B cell (primary cell): ENCODE results near the gene ACOD1. TPM values are rescaled to one million over a fixed set of nuclear protein-coding genes. Genes with fewer than 3 reads are reported as not detected.

Source experiments
- ATAC-seq: fragments of 200-7000 bp; cut with Tn5 transposase; one replicate; pipeline ENCODE4 v1.10.0; 2021; ENCODE audit warnings: low read depth, mild to moderate bottlenecking, moderate number of reproducible peaks, moderate library complexity
- CTCF ChIA-PET: fragments of 350-600 bp; sonication (Branson Sonifier 250); formaldehyde crosslinking; loops from one replicate; lab custom pipeline; 2021; ENCODE audit warnings: antibody characterized with exemption, inconsistent platforms; lab: Charles Lee
- POLR2A ChIA-PET: fragments of 350-600 bp; sonication (Branson Sonifier 250); formaldehyde crosslinking; loops from one replicate; lab custom pipeline; 2021; ENCODE audit warnings: antibody characterized with exemption; lab: Charles Lee
- DNase-seq: peaks from one replicate; pipeline ENCODE4 v3.0.0; 2013
- H2AFZ ChIP-seq: 2 replicates; pipeline ENCODE4 v1.6.1; 2012; ENCODE audit warnings: mild to moderate bottlenecking, low read depth, low read length; ENCODE audit not compliant: insufficient read depth, poor library complexity, severe bottlenecking
- H3K27ac ChIP-seq, 2 donors: 1 replicate in 1 of 2; 2 replicates in 1 of 2; pipeline ENCODE4 v1.5.1; 2012 to 2013; ENCODE audit warnings: low read length in 2 of 2, mild to moderate bottlenecking in 2 of 2, moderate library complexity in 1 of 2
- H3K27me3 ChIP-seq, 4 experiments: fragments of 200-600 bp in 1 of 4; sonication (generic) in 1 of 4; replicated peaks in 1 of 4; 1 replicate in 2 of 4; 2 replicates in 2 of 4; pipeline versions ENCODE4 v1.6.1 to v1.7.0; 2013 to 2016; ENCODE audit warnings: low read length in 3 of 4, mild to moderate bottlenecking in 2 of 4, mixed read lengths in 1 of 4, moderate library complexity in 1 of 4; ENCODE audit not compliant: insufficient read depth in 4 of 4, control insufficient read depth in 3 of 4; ENCODE audit errors: control extremely low read depth in 1 of 4
- H3K36me3 ChIP-seq, 2 experiments: replicated peaks in 1 of 2; 1 replicate in 1 of 2; 2 replicates in 1 of 2; pipeline versions ENCODE4 v1.6.1 to v1.7.1; 2013; ENCODE audit warnings: low read length in 1 of 2; ENCODE audit not compliant: insufficient read depth in 2 of 2, control insufficient read depth in 1 of 2; ENCODE audit errors: control extremely low read depth in 1 of 2, extremely low read depth in 1 of 2
- H3K4me1 ChIP-seq, 2 donors: fragments of 200-600 bp in 1 of 2; sonication (generic) in 1 of 2; 1 replicate in 1 of 2; 2 replicates in 1 of 2; pipeline versions ENCODE4 v1.5.1 to v1.6.1; 2013 to 2017; ENCODE audit warnings: low read length in 2 of 2; ENCODE audit not compliant: control insufficient read depth in 2 of 2, insufficient read depth in 2 of 2
- H3K4me2 ChIP-seq: replicated peaks from 2 replicates; pipeline ENCODE3; 2012; ENCODE audit warnings: mild to moderate bottlenecking, low read depth, low read length; ENCODE audit not compliant: poor library complexity, severe bottlenecking
- H3K4me3 ChIP-seq, 5 experiments: fragments of 200-600 bp in 1 of 5; sonication (generic) in 1 of 5; 1 replicate in 3 of 5; 2 replicates in 2 of 5; pipeline versions ENCODE4 v1.5.1 to v1.7.0; 2011 to 2016; ENCODE audit warnings: low read length in 4 of 5, mild to moderate bottlenecking in 4 of 5, low read depth in 2 of 5, control low read depth in 1 of 5, moderate library complexity in 1 of 5; ENCODE audit not compliant: insufficient read depth in 1 of 5; ENCODE audit errors: control extremely low read depth in 1 of 5, extremely low read depth in 1 of 5
- H3K79me2 ChIP-seq: fragments of 200-600 bp; sonication (generic); one replicate; pipeline ENCODE4 v1.6.0; 2016; ENCODE audit warnings: low read length; ENCODE audit not compliant: control insufficient read depth, insufficient read depth
- H3K9ac ChIP-seq: fragments of 200-600 bp; sonication (generic); 2 replicates; pipeline ENCODE4 v1.6.1; 2017; ENCODE audit warnings: mild to moderate bottlenecking, low read length, moderate library complexity
- H3K9me3 ChIP-seq, 3 donors: one replicate each; pipeline versions ENCODE4 v1.6.1 to v1.7.1; 2013; ENCODE audit warnings: low read length in 2 of 3; ENCODE audit not compliant: control insufficient read depth in 2 of 3, insufficient read depth in 1 of 3; ENCODE audit errors: control extremely low read depth in 1 of 3
- H4K20me1 ChIP-seq: 2 replicates; pipeline ENCODE4 v1.6.0; 2012; ENCODE audit warnings: mild to moderate bottlenecking, low read length; ENCODE audit not compliant: insufficient read depth, control insufficient read depth, poor library complexity, severe bottlenecking
- H3K27ac Mint-ChIP-seq: one replicate; pipeline ENCODE4 v1.8.0; 2021; ENCODE audit warnings: mixed read lengths
- H3K27me3 Mint-ChIP-seq: one replicate; pipeline ENCODE4 v1.8.0; 2021; ENCODE audit warnings: mixed read lengths
- H3K4me1 Mint-ChIP-seq: one replicate; pipeline ENCODE4 v1.8.0; 2021; ENCODE audit warnings: mixed read lengths
- H3K4me3 Mint-ChIP-seq: one replicate; pipeline ENCODE4 v1.8.0; 2021; ENCODE audit warnings: mixed read lengths
- H3K9me3 Mint-ChIP-seq: one replicate; pipeline ENCODE4 v1.8.0; 2022; ENCODE audit warnings: mixed read lengths; ENCODE audit not compliant: insufficient read depth
- CTCF ChIP-seq: fragments of 200-600 bp; IDR thresholded peaks from one replicate; pipeline ENCODE4 v1.8.0; 2022; ENCODE audit warnings: antibody characterized with exemption, mild to moderate bottlenecking
- EZH2 ChIP-seq: IDR thresholded peaks from 2 replicates; pipeline ENCODE4 v1.6.1; 2012; ENCODE audit warnings: borderline replicate concordance, low read depth, mild to moderate bottlenecking, moderate library complexity, low read length; ENCODE audit not compliant: insufficient read depth, poor library complexity, severe bottlenecking
- WGBS: methylation state at CpG from one replicate; pipeline ENCODE4 v1.1.5; 2013; ENCODE audit warnings: missing lambda C conversion rate; ENCODE audit not compliant: insufficient coverage; 5-methylcytosine and 5-hydroxymethylcytosine counted together
- intact Hi-C: fragments of 100-400 bp; cut with micrococcal nuclease; formaldehyde crosslinking; loops from one replicate; pipeline ENCODE4 v1.10.0; 2022
- polyA plus RNA-seq: library from polyadenylated mRNA; depleted of rRNA; stranded (reverse); fragments of >200 nt; gene quantifications from 2 replicates; pipeline ENCODE4 v1.2.3, GENCODE V29; 2012
- total RNA-seq, 2 donors: library from RNA; stranded (reverse); fragments of 120-200 nt in 1 of 2; gene quantifications; 1 replicate in 1 of 2; 2 replicates in 1 of 2; pipeline versions ENCODE4 v1.2.3 to v1.2.4, GENCODE V29; 2013 to 2022

Gene ACOD1
- total and polyA plus RNA-seq, 2 donors (not counting 1 experiment from before 2014, with no cell fraction given), result not detected

GRCh38 chr13:76921516-76921915, 26.8 kb upstream of the ACOD1 start:
- ChIA-PET CTCF (interaction anchor here (1.0 kb wide), 1 partner anchor 18 kb away, joined by 3 read pairs; no protein-coding TSS in a partner anchor), POLR2A (no interaction called here)
- Histone ChIP-seq H3K4me3 (no peak overlapping the region), H3K79me2 (no peaks in the 10 kb centered on the region), H3K4me2 (no peak overlapping the region), H3K36me3 (no peaks in the 10 kb centered on the region), H3K27me3 (peaks cover 0 to 3% (median 0%) of the 10 kb centered on the region in 4 experiments), H3K4me1 (no peaks in the 10 kb centered on the region), H2AFZ (no peak overlapping the region), H3K9me3 (no peaks in the 10 kb centered on the region), H3K9ac (no peak overlapping the region), H3K27ac (no peak overlapping the region), H4K20me1 (no peaks in the 10 kb centered on the region)
- peaks cover 28% of the 10 kb centered on the region for H3K27me3 Mint-ChIP-seq
- H3K27ac Mint-ChIP-seq, result no peak overlapping the region
- intact Hi-C loops, result no loop called here
- no CpG with 5 or more reads among the region's 1 CpG for WGBS
- ATAC-seq, result no peak
- TF ChIP-seq CTCF (no peak), EZH2 (no peak)
- H3K4me3 Mint-ChIP-seq, result no peak overlapping the region
- peaks cover 9% of the 10 kb centered on the region for H3K9me3 Mint-ChIP-seq
- no peak for DNase-seq
- H3K4me1 Mint-ChIP-seq, result no peaks in the 10 kb centered on the region

GRCh38 chr13:76925115-76925514, 23.2 kb upstream of the ACOD1 start:
- no CpG with 5 or more reads among the region's 1 CpG for WGBS
- TF ChIP-seq EZH2 (no peak), CTCF (no peak)
- H3K4me1 ChIP-seq, result no peaks in the 10 kb centered on the region
- H3K9ac ChIP-seq, result no peak overlapping the region
- Mint-ChIP-seq H3K9me3 (peaks cover 4% of the 10 kb centered on the region), H3K27me3 (peaks cover 13% of the 10 kb centered on the region), H3K27ac (no peak overlapping the region), H3K4me3 (no peak overlapping the region), H3K4me1 (no peaks in the 10 kb centered on the region)
- H3K9me3 ChIP-seq, result no peaks in the 10 kb centered on the region
- DNase-seq (no peak), ATAC-seq (no peak)
- POLR2A ChIA-PET, result no interaction called here
- intact Hi-C loops, result no loop called here
- no peaks in the 10 kb centered on the region for H3K36me3 ChIP-seq
- no peaks in the 10 kb centered on the region for H3K79me2 ChIP-seq
- CTCF ChIA-PET, result no interaction called here
- no peaks in the 10 kb centered on the region for H4K20me1 ChIP-seq
- no peak overlapping the region for H2AFZ ChIP-seq
- no peak overlapping the region for H3K4me2 ChIP-seq
- H3K4me3 ChIP-seq, result no peak overlapping the region
- no peak overlapping the region for H3K27ac ChIP-seq
- peaks cover 0 to 3% (median 0%) of the 10 kb centered on the region in 4 experiments for H3K27me3 ChIP-seq
